ENCODE results near the gene HBA2. TPM values are rescaled to one million over a fixed set of nuclear protein-coding genes. Genes with fewer than 3 reads are reported as not detected.
A peak's percentile ranks its signal among the peaks of the same experiment; 100 is the strongest.

HBA2 gene
- polyA plus RNA-seq, 1 donor: 1,574 TPM

GRCh38 chr16:179211-180092 lies 6.8 kb downstream of the HBA2 start:
- no peak for DNase-seq
- peaks cover 6% of the 10 kb centered on the region for H3K4me1 ChIP-seq (ENCODE audit: control insufficient read depth, insufficient read depth, low read length)
- H3K36me3 ChIP-seq (ENCODE audit: control insufficient read depth, insufficient read depth, low read length): no peaks in the 10 kb centered on the region
- H3K27ac ChIP-seq (ENCODE audit: low read length): no peak overlapping the region
- no peaks in the 10 kb centered on the region for H3K9me3 ChIP-seq (ENCODE audit: control insufficient read depth, low read depth, low read length)
- WGBS (ENCODE audit: insufficient coverage, low lambda C conversion rate): 93% methylated on average over 3 of the region's 17 CpGs
- H3K4me3 ChIP-seq (ENCODE audit: low read length): no peak overlapping the region
- H3K27me3 ChIP-seq (ENCODE audit: control insufficient read depth, insufficient read depth, low read length): peaks cover 57% of the 10 kb centered on the region

- H3K4me3 ChIP-seq (ENCODE audit: low read length): peak within 1 kb of the TSS; percentile 10
- no CpG with 5 or more reads among the region's 59 CpGs for WGBS (ENCODE audit: insufficient coverage, low lambda C conversion rate)
- H3K36me3 ChIP-seq (ENCODE audit: control insufficient read depth, insufficient read depth, low read length): no peaks in the 10 kb centered on the region
- peak in 1 of 2 donors; percentile 19 for DNase-seq
- H3K27ac ChIP-seq (ENCODE audit: low read length): no peak within 1 kb of the TSS
- H3K4me1 ChIP-seq (ENCODE audit: control insufficient read depth, insufficient read depth, low read length): peaks cover 6% of the 10 kb centered on the region
- H3K27me3 ChIP-seq (ENCODE audit: control insufficient read depth, insufficient read depth, low read length): peaks cover 50% of the 10 kb centered on the region
- no peaks in the 10 kb centered on the region for H3K9me3 ChIP-seq (ENCODE audit: control insufficient read depth, low read depth, low read length)
Observed at GRCh38 chr16:180101-180675, 7.5 kb downstream of the HBA2 start, which contains the start of gene HBQ1. Gene HBQ1, plus strand, starts transcription at chr16:180459. Its CDS starts 28 bp downstream, at chr16:180487.

GRCh38 chr16:180681-181564 lies 8.2 kb downstream of the HBA2 start:
- peak; percentile 66 to 72 for DNase-seq
- H3K27me3 ChIP-seq (ENCODE audit: control insufficient read depth, insufficient read depth, low read length): peaks cover 43% of the 10 kb centered on the region
- no CpG with 5 or more reads among the region's 89 CpGs for WGBS (ENCODE audit: insufficient coverage, low lambda C conversion rate)
- H3K4me1 ChIP-seq (ENCODE audit: control insufficient read depth, insufficient read depth, low read length): peaks cover 6% of the 10 kb centered on the region
- peak overlapping the region; percentile 10 for H3K4me3 ChIP-seq (ENCODE audit: low read length)
- no peaks in the 10 kb centered on the region for H3K9me3 ChIP-seq (ENCODE audit: control insufficient read depth, low read depth, low read length)
- H3K36me3 ChIP-seq (ENCODE audit: control insufficient read depth, insufficient read depth, low read length): peaks cover 2% of the 10 kb centered on the region
- H3K27ac ChIP-seq (ENCODE audit: low read length): no peak overlapping the region

- Histone ChIP-seq H3K4me1 (ENCODE audit: control insufficient read depth, insufficient read depth, low read length) (peaks cover 6% of the 10 kb centered on the region), H3K9me3 (ENCODE audit: control insufficient read depth, low read depth, low read length) (no peaks in the 10 kb centered on the region), H3K27me3 (ENCODE audit: control insufficient read depth, insufficient read depth, low read length) (peaks cover 41% of the 10 kb centered on the region), H3K4me3 (ENCODE audit: low read length) (no peak overlapping the region), H3K27ac (ENCODE audit: low read length) (no peak overlapping the region), H3K36me3 (ENCODE audit: control insufficient read depth, insufficient read depth, low read length) (peaks cover 2% of the 10 kb centered on the region)
- DNase-seq: no peak
- no CpG with 5 or more reads among the region's 22 CpGs for WGBS (ENCODE audit: insufficient coverage, low lambda C conversion rate)
Observed at GRCh38 chr16:181565-182021, 8.9 kb downstream of the HBA2 start.

- Histone ChIP-seq H3K4me1 (ENCODE audit: control insufficient read depth, insufficient read depth, low read length) (peaks cover 6% of the 10 kb centered on the region), H3K36me3 (ENCODE audit: control insufficient read depth, insufficient read depth, low read length) (peaks cover 10% of the 10 kb centered on the region), H3K27ac (ENCODE audit: low read length) (no peak overlapping the region), H3K9me3 (ENCODE audit: control insufficient read depth, low read depth, low read length) (no peaks in the 10 kb centered on the region), H3K27me3 (ENCODE audit: control insufficient read depth, insufficient read depth, low read length) (peaks cover 29% of the 10 kb centered on the region), H3K4me3 (ENCODE audit: low read length) (no peak overlapping the region)
- no CpG with 5 or more reads among the region's 7 CpGs for WGBS (ENCODE audit: insufficient coverage, low lambda C conversion rate)
- no peak for DNase-seq
Observed at GRCh38 chr16:183005-183404, 10.3 kb downstream of the HBA2 start.

GRCh38 chr16:185213-185612 lies 12.5 kb downstream of the HBA2 start:
- no peak for DNase-seq
- H3K4me3 ChIP-seq (ENCODE audit: low read length): no peak overlapping the region
- H3K9me3 ChIP-seq (ENCODE audit: control insufficient read depth, low read depth, low read length): no peaks in the 10 kb centered on the region
- H3K27me3 ChIP-seq (ENCODE audit: control insufficient read depth, insufficient read depth, low read length): peaks cover 8% of the 10 kb centered on the region
- peaks cover 30% of the 10 kb centered on the region for H3K36me3 ChIP-seq (ENCODE audit: control insufficient read depth, insufficient read depth, low read length)
- peaks cover 6% of the 10 kb centered on the region for H3K4me1 ChIP-seq (ENCODE audit: control insufficient read depth, insufficient read depth, low read length)
- H3K27ac ChIP-seq (ENCODE audit: low read length): no peak overlapping the region
- WGBS (ENCODE audit: insufficient coverage, low lambda C conversion rate): no CpG with 5 or more reads among the region's 13 CpGs

GRCh38 chr16:185691-186090 lies 13.0 kb downstream of the HBA2 start:
- peaks cover 4% of the 10 kb centered on the region for H3K27me3 ChIP-seq (ENCODE audit: control insufficient read depth, insufficient read depth, low read length)
- WGBS (ENCODE audit: insufficient coverage, low lambda C conversion rate): no CpG with 5 or more reads among the region's 11 CpGs
- H3K4me1 ChIP-seq (ENCODE audit: control insufficient read depth, insufficient read depth, low read length): peaks cover 4% of the 10 kb centered on the region
- H3K27ac ChIP-seq (ENCODE audit: low read length): no peak overlapping the region
- no peak for DNase-seq
- peaks cover 35% of the 10 kb centered on the region for H3K36me3 ChIP-seq (ENCODE audit: control insufficient read depth, insufficient read depth, low read length)
- no peak overlapping the region for H3K4me3 ChIP-seq (ENCODE audit: low read length)
- no peaks in the 10 kb centered on the region for H3K9me3 ChIP-seq (ENCODE audit: control insufficient read depth, low read depth, low read length)

- Histone ChIP-seq H3K4me3 (ENCODE audit: low read length) (no peak overlapping the region), H3K27ac (ENCODE audit: low read length) (no peak overlapping the region), H3K9me3 (ENCODE audit: control insufficient read depth, low read depth, low read length) (no peaks in the 10 kb centered on the region), H3K27me3 (ENCODE audit: control insufficient read depth, insufficient read depth, low read length) (no peaks in the 10 kb centered on the region), H3K4me1 (ENCODE audit: control insufficient read depth, insufficient read depth, low read length) (no peaks in the 10 kb centered on the region), H3K36me3 (ENCODE audit: control insufficient read depth, insufficient read depth, low read length) (peaks cover 50% of the 10 kb centered on the region)
- WGBS (ENCODE audit: insufficient coverage, low lambda C conversion rate): no CpG with 5 or more reads among the region's 8 CpGs
- DNase-seq: no peak
Observed at GRCh38 chr16:187330-187729, 14.7 kb downstream of the HBA2 start.

GRCh38 chr16:188674-189073 lies 16.0 kb downstream of the HBA2 start:
- no CpG with 5 or more reads among the region's 8 CpGs for WGBS (ENCODE audit: insufficient coverage, low lambda C conversion rate)
- Histone ChIP-seq H3K27ac (ENCODE audit: low read length) (no peak overlapping the region), H3K4me1 (ENCODE audit: control insufficient read depth, insufficient read depth, low read length) (no peaks in the 10 kb centered on the region), H3K4me3 (ENCODE audit: low read length) (no peak overlapping the region), H3K27me3 (ENCODE audit: control insufficient read depth, insufficient read depth, low read length) (no peaks in the 10 kb centered on the region), H3K9me3 (ENCODE audit: control insufficient read depth, low read depth, low read length) (no peaks in the 10 kb centered on the region), H3K36me3 (ENCODE audit: control insufficient read depth, insufficient read depth, low read length) (peaks cover 59% of the 10 kb centered on the region)
- DNase-seq: no peak

GRCh38 chr16:189604-190186 lies 17.0 kb downstream of the HBA2 start:
- Histone ChIP-seq H3K36me3 (ENCODE audit: control insufficient read depth, insufficient read depth, low read length) (peaks cover 69% of the 10 kb centered on the region), H3K4me1 (ENCODE audit: control insufficient read depth, insufficient read depth, low read length) (no peaks in the 10 kb centered on the region), H3K27ac (ENCODE audit: low read length) (no peak overlapping the region), H3K27me3 (ENCODE audit: control insufficient read depth, insufficient read depth, low read length) (no peaks in the 10 kb centered on the region), H3K4me3 (ENCODE audit: low read length) (no peak overlapping the region), H3K9me3 (ENCODE audit: control insufficient read depth, low read depth, low read length) (no peaks in the 10 kb centered on the region)
- no peak for DNase-seq
- 90% methylated on average over 2 of the region's 34 CpGs for WGBS (ENCODE audit: insufficient coverage, low lambda C conversion rate)
